ENCODE data around the gene GTPBP2.

GRCh38 chr6:43673444-43674084 is 44.5 kb upstream of the GTPBP2 start:
- no peak for TF ChIP-seq POLR2A (IDR thresholded peaks at IDR 0.05; ENCODE audit: low read length)
- TF ChIP-seq GATA1 (IDR thresholded peaks at IDR 0.05; ENCODE audit: low read depth, low read length) = no peak

Measured in erythroblast (primary cell).